GM06990 (cell line): Measurements from ENCODE around the gene BGN.

ENCODE experiments used
- DNase-seq: peaks from one replicate; pipeline ENCODE4 v3.0.0-alpha.2; 2011; ENCODE audit not compliant: insufficient read length; ENCODE audit errors: extremely low read depth
- H3K27me3 ChIP-seq: replicated peaks from 2 replicates; pipeline ENCODE4 v1.6.0; 2011; ENCODE audit warnings: low read length; ENCODE audit not compliant: control insufficient read depth, insufficient read depth
- H3K36me3 ChIP-seq: 2 replicates; pipeline ENCODE4 v1.5.1; 2011; ENCODE audit warnings: low read length; ENCODE audit not compliant: control insufficient read depth, insufficient read depth
- H3K4me3 ChIP-seq: replicated peaks from 2 replicates; pipeline ENCODE4 v1.5.1; 2011; ENCODE audit warnings: low read depth, mild to moderate bottlenecking, control low read depth, low read length
- TF ChIP-seq, protein P1 (sequence below): IDR thresholded peaks from 2 replicates; pipeline ENCODE4 v1.5.1; 2011; ENCODE audit warnings: low read length, control low read depth, mild to moderate bottlenecking, inconsistent platforms; ENCODE audit not compliant: insufficient read depth, poor library complexity, severe bottlenecking

Gene BGN

GRCh38 chrX:153521034-153521433 is 26.3 kb downstream of the BGN start:
- no peak overlapping the region for H3K4me3 ChIP-seq
- no peaks in the 10 kb centered on the region; the same call in 1 of the 2 replicates for H3K27me3 ChIP-seq
- H3K36me3 ChIP-seq: no peaks in the 10 kb centered on the region
- DNase-seq: no peak
- TF ChIP-seq, protein P1, sequence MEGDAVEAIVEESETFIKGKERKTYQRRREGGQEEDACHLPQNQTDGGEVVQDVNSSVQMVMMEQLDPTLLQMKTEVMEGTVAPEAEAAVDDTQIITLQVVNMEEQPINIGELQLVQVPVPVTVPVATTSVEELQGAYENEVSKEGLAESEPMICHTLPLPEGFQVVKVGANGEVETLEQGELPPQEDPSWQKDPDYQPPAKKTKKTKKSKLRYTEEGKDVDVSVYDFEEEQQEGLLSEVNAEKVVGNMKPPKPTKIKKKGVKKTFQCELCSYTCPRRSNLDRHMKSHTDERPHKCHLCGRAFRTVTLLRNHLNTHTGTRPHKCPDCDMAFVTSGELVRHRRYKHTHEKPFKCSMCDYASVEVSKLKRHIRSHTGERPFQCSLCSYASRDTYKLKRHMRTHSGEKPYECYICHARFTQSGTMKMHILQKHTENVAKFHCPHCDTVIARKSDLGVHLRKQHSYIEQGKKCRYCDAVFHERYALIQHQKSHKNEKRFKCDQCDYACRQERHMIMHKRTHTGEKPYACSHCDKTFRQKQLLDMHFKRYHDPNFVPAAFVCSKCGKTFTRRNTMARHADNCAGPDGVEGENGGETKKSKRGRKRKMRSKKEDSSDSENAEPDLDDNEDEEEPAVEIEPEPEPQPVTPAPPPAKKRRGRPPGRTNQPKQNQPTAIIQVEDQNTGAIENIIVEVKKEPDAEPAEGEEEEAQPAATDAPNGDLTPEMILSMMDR: no peak

DNA sequence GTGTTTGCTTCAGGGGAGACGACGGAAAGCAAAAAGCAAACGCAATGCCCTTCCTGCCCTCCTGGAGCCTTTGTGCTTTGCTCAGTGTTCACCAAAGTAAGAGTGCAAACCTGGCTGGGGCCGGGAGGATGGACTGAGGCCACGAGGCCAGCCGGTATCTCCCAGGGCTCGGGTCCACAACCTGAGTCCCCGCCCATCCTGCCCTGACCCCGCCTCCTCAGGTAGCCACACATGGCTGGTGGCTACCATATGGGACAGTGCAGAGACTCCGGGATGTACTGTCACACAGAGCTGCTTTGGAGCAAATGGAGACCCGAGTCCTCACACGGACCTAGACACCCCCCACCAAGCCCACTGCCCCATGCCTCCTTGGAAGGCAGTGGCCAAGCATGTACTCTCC is 27.5 kb downstream of the BGN start:
- H3K4me3 ChIP-seq: no peak overlapping the region
- no peak for DNase-seq
- no peaks in the 10 kb centered on the region for H3K36me3 ChIP-seq
- H3K27me3 ChIP-seq: no peaks in the 10 kb centered on the region; the same call in 1 of the 2 replicates
- TF ChIP-seq, protein P1: no peak

GRCh38 chrX:153523269-153523668 is 28.5 kb downstream of the BGN start:
- no peaks in the 10 kb centered on the region; the same call in 1 of the 2 replicates for H3K27me3 ChIP-seq
- DNase-seq: no peak
- no peaks in the 10 kb centered on the region for H3K36me3 ChIP-seq
- TF ChIP-seq, protein P1: no peak
- no peak overlapping the region for H3K4me3 ChIP-seq

GRCh38 chrX:153524234-153524633 is 29.5 kb downstream of the BGN start:
- TF ChIP-seq, protein P1: no peak
- H3K4me3 ChIP-seq: no peak overlapping the region
- no peak for DNase-seq
- H3K36me3 ChIP-seq: no peaks in the 10 kb centered on the region
- no peaks in the 10 kb centered on the region; the same call in 1 of the 2 replicates for H3K27me3 ChIP-seq

DNA sequence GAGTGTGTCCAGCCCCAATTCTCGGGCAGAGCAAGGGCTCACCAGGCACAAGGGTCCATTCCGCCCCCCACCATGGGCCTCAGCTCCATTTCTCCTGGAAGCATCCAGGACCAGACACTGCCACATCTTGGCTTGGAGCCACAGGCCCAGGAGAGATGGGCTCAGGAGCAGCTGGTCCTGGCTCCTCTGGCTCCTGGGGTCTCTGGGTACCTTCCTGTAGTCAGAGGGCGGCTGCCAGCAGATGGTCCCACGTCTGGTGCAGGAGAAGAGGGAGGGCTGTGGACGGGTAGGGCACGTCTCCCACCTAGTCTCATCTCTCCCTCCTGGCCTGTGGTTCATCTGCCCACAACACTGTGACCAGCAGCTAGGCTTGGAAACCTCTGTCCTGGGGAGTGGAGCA is 30.7 kb downstream of the BGN start:
- DNase-seq: no peak
- no peaks in the 10 kb centered on the region for H3K36me3 ChIP-seq
- TF ChIP-seq, protein P1: no peak

GRCh38 chrX:153526042-153526441 is 31.3 kb downstream of the BGN start:
- Histone ChIP-seq H3K27me3 (no peaks in the 10 kb centered on the region), H3K4me3 (no peak overlapping the region), H3K36me3 (no peaks in the 10 kb centered on the region)
- DNase-seq: no peak
- TF ChIP-seq, protein P1: no peak

More for the DNA sequence above, 30.7 kb downstream of the BGN start:
- Histone ChIP-seq H3K4me3 (no peak overlapping the region), H3K27me3 (no peaks in the 10 kb centered on the region)
